SK-N-SH treated with all-trans-retinoic acid at 6 μM for 48 hours (cell line): ENCODE data around the gene FAM131C.

ENCODE experiments used
- ATAC-seq: fragments of 200-7000 bp; cut with Tn5 transposase; 3 replicates; pipeline ENCODE4 v1.9.1; 2020; ENCODE audit warnings: mild to moderate bottlenecking, moderate library complexity
- BACH2 ChIP-seq: fragments of 250-450 bp; sonication (Bioruptor Pico); IDR thresholded peaks from 2 replicates; pipeline ENCODE4 v1.9.0; 2021; ENCODE audit warnings: mild to moderate bottlenecking, borderline replicate concordance
- CSRNP3 ChIP-seq: fragments of 250-450 bp; sonication (Bioruptor Pico); IDR thresholded peaks from 2 replicates; pipeline ENCODE4 v1.5.1; 2021; ENCODE audit warnings: mild to moderate bottlenecking, moderate library complexity
- GLIS3 ChIP-seq: fragments of 250-450 bp; sonication (Bioruptor Pico); IDR thresholded peaks from 2 replicates; pipeline ENCODE4 v1.5.0; 2020; ENCODE audit warnings: mild to moderate bottlenecking, moderate library complexity
- OSR1 ChIP-seq: fragments of 250-450 bp; sonication (Bioruptor Pico); IDR thresholded peaks from 2 replicates; pipeline ENCODE4 v1.8.0; 2022; ENCODE audit warnings: moderate library complexity, mild to moderate bottlenecking, inconsistent platforms
- PATZ1 ChIP-seq: fragments of 250-450 bp; sonication (Bioruptor Pico); IDR thresholded peaks from 2 replicates; pipeline ENCODE4 v1.8.0; 2020; ENCODE audit warnings: mild to moderate bottlenecking, moderate library complexity, borderline replicate concordance
- POU6F1 ChIP-seq: fragments of 250-450 bp; sonication (Bioruptor Pico); IDR thresholded peaks from 2 replicates; pipeline ENCODE4 v1.8.0; 2021; ENCODE audit warnings: low read depth, mild to moderate bottlenecking, moderate library complexity, borderline replicate concordance
- PPARA ChIP-seq: fragments of 250-450 bp; sonication (Bioruptor Pico); IDR thresholded peaks from 2 replicates; pipeline ENCODE4 v1.5.0; 2020; ENCODE audit warnings: mild to moderate bottlenecking, borderline replicate concordance
- RARB ChIP-seq: fragments of 250-450 bp; sonication (Bioruptor Pico); IDR thresholded peaks from 2 replicates; pipeline ENCODE4 v1.8.0; 2021; ENCODE audit warnings: mild to moderate bottlenecking, moderate library complexity
- SNAI2 ChIP-seq: fragments of 250-450 bp; sonication (Bioruptor Pico); IDR thresholded peaks from 2 replicates; pipeline ENCODE4 v1.5.0; 2020; ENCODE audit warnings: mild to moderate bottlenecking, moderate library complexity
- TOX ChIP-seq: fragments of 250-450 bp; sonication (Bioruptor Pico); IDR thresholded peaks from 2 replicates; pipeline ENCODE4 v1.8.0; 2021; ENCODE audit warnings: mild to moderate bottlenecking, moderate library complexity, borderline replicate concordance
- ZFP3 ChIP-seq: fragments of 250-450 bp; sonication (Bioruptor Pico); IDR thresholded peaks from 2 replicates; pipeline ENCODE4 v1.5.0; 2020; ENCODE audit warnings: mild to moderate bottlenecking, moderate library complexity
- ZFP30 ChIP-seq: fragments of 450-650 bp; formaldehyde crosslinking; IDR thresholded peaks from 2 replicates; pipeline ENCODE4 v1.5.0; 2022; ENCODE audit warnings: mild to moderate bottlenecking, moderate library complexity
- ZNF70 ChIP-seq: fragments of 450-650 bp; formaldehyde crosslinking; IDR thresholded peaks from 2 replicates; pipeline ENCODE4 v1.5.0; 2020; ENCODE audit warnings: mild to moderate bottlenecking, moderate library complexity
- ZNF8 ChIP-seq: fragments of 450-650 bp; formaldehyde crosslinking; IDR thresholded peaks from 2 replicates; pipeline ENCODE4 v1.5.0; 2020; ENCODE audit warnings: mild to moderate bottlenecking, moderate library complexity

The FAM131C gene

GRCh38 chr1:16075337-16076030 is 2.0 kb upstream of the FAM131C start:
- TF ChIP-seq ZFP30 (CRISPR knock-in tag), result no peak
- no peak for TF ChIP-seq BACH2 (CRISPR knock-in tag)
- no peak for TF ChIP-seq ZNF70 (CRISPR knock-in tag)
- TF ChIP-seq ZFP3, result no peak
- no peak for TF ChIP-seq SNAI2
- TF ChIP-seq ZNF8 (CRISPR knock-in tag), result no peak
- TF ChIP-seq OSR1 (CRISPR knock-in tag), result no peak
- TF ChIP-seq POU6F1 (CRISPR knock-in tag), result no peak
- no peak for TF ChIP-seq CSRNP3 (CRISPR knock-in tag)
- TF ChIP-seq, all 23 proteins: peak for 0
- no peak for ATAC-seq

- ATAC-seq, result no peak
These were observed 766 bp upstream of the FAM131C start for GRCh38 chr1:16074217-16074616.

GRCh38 chr1:16072616-16073484 is 601 bp downstream of the FAM131C start:
- TF ChIP-seq RARB (CRISPR knock-in tag), result no peak
- TF ChIP-seq PPARA (CRISPR knock-in tag), result no peak
- no peak for TF ChIP-seq GLIS3 (CRISPR knock-in tag)
- no peak for TF ChIP-seq PATZ1 (CRISPR knock-in tag)

More at GRCh38 chr1:16074217-16074616, 766 bp upstream of the FAM131C start:
- TF ChIP-seq SNAI2, result no peak

GRCh38 chr1:16072095-16072494 is 1.4 kb downstream of the FAM131C start:
- TF ChIP-seq POU6F1 (CRISPR knock-in tag) (no peak), SNAI2 (no peak), PATZ1 (CRISPR knock-in tag) (no peak), TOX (no peak)
- no peak for ATAC-seq

More at GRCh38 chr1:16072616-16073484, 601 bp downstream of the FAM131C start:
- ATAC-seq, result no peak

- no peak for ATAC-seq
- TF ChIP-seq ZFP30 (CRISPR knock-in tag), result no peak
These were observed 1.8 kb downstream of the FAM131C start for GRCh38 chr1:16071614-16072013.
